Nucleus accumbens (tissue), 56 donors: ENCODE measurements around the gene CADM2.

Experiments used
- DNase-seq, 56 donors: peaks; one replicate each; lab custom pipeline; 2025; lab: John Stamatoyannopoulos, UW

The CADM2 gene

DNA sequence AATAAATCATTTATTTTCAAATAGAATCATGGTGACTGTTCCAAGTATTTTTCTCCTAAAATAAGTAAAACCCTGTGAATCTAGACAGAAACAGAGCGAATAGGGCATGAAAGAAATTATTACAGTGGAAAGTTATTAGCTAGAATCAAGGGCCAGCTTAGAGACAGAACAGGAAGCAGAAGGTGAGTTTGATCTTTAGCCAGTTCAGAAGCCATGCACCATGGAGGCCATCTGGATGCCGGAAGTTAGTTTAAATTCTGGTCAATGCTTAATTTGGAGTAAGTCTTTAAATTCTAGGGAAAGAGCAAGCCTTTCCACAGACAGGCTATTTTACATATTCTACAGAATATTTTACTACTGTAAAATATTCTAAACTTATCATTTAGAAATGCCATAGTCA is 574.8 kb downstream of the CADM2 start:
- no peak for DNase-seq

DNA sequence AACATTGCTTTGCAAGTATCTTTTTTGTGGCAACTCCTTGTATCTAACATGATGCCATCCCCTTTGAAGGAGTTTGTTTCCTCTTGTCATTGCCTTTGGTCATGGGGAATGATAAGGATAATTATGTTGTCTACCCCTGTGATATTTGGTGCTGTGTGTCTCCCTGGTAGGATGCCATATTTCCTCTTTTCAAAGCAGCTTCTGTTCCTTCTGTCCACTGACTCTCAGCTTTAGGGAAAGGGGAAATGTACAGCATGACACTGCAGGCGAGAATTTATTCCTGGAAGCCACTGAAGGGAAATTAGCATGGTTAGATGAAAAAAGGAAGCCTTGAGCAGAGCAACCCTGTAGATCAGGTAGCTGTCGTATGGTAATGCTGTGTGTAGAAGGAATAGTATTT is 576.7 kb downstream of the CADM2 start:
- peak in 1 of 56 donors; percentile 2 for DNase-seq

- DNase-seq: no peak
Measured at GRCh38 chr3:85539232-85539631, 580.4 kb downstream of the CADM2 start.

DNA sequence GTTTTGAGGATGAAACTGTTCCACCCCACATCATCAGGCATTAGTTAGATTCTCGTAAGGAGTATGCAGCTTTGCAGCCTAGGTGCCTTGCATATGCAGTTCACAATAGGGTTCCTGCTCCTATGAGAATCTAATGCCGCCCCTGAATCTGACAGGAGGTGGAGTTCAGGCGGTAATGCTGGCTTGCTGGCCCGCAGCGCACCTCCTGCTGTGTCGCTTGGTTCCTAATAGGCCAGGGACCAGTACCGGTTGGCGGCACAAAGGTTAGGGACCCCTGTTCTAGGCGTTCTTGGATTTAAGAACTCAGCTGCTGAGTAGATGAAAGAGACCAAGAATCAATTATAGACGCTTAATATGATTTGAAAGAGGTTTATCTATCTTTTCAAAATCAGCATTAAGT is 595.4 kb downstream of the CADM2 start:
- no peak for DNase-seq

- peak in 5 of 56 donors; percentile 6 to 17 (median 12) for DNase-seq
Measured at GRCh38 chr3:85560088-85560785, 601.4 kb downstream of the CADM2 start.

GRCh38 chr3:85567071-85567676 is 608.4 kb downstream of the CADM2 start:
- DNase-seq: peak in 23 of 56 donors; percentile 3 to 66 (median 23)

- no peak for DNase-seq
Measured at GRCh38 chr3:85570819-85571218, 612.0 kb downstream of the CADM2 start.

DNA sequence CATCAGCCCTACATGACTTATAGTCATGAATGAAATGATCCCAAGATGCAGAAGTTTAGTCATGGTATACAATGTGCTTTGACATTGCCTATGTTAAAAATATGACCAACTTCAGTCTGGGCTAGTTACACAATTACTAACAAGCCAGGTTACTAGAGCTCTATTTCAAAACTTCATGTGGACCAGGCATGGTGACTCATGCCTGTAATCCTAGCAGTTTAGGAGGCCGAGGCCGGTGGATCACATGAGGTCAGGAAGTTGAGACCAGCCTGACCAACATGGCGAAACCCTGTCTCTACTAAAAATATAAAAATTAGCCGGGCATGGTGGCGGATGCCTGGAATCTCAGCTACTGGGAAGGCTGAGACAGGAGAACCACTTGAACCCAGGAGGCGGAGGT is 613.0 kb downstream of the CADM2 start:
- DNase-seq: no peak

DNA sequence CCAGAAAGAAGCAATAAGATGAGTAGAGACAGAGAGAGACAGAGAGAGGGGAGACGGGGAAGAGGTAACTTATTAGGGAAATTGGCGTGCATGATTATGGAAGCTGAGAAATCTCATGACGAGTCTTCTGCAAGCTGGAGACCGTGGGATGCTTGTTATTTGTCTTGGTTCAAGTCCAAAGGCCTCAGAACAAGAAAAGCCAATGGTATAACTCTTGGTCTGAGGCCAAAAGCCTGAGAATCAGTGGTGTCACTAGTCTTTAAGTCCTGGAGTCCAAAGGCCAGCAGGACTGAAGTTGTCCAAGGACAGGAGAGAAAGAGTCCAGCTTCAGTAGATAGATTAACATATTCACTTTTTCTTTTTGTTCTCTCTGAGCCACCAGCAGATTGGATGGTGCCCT is 613.6 kb downstream of the CADM2 start:
- no peak for DNase-seq

- no peak for DNase-seq
Measured at GRCh38 chr3:85572978-85573377, 614.2 kb downstream of the CADM2 start.

DNA sequence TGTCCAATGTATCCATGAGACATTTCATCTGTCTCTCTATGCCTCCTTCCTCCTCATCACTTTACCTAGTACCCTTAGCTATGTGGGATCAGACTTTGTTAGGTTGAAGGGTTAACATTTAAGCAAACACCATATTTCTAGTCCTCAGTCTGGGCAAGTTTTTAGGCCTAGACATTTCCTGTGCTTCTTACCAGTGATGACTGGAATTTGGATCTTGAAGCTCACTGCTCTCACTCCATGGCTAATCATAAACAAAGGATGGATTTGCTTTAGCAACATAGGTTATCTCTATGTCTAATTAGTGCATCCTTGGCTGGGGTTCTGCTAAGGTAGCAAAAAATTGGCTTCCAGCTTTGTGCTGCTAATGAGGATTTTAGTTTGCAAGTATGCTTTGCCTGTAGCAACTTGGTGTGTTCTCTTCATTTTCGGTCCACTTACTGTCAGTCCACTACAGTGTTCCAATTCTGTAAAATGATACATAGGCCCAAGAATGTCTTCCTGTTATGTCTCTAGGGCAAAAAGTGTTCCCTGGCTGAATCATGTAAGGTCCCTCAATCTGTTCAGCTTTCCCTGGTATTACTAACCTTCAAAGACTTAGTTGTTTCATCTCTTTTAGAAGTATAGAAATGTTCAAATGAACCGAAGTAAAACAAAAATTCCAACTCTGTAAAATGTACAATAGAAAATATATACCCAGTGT is 615.4 kb downstream of the CADM2 start:
- no peak for DNase-seq

- peak in 50 of 56 donors; percentile 0 to 89 (median 61) for DNase-seq
Measured at GRCh38 chr3:85576091-85576690, 617.4 kb downstream of the CADM2 start.

GRCh38 chr3:85576697-85577200 is 618.0 kb downstream of the CADM2 start:
- DNase-seq: peak in 1 of 56 donors; percentile 42

DNA sequence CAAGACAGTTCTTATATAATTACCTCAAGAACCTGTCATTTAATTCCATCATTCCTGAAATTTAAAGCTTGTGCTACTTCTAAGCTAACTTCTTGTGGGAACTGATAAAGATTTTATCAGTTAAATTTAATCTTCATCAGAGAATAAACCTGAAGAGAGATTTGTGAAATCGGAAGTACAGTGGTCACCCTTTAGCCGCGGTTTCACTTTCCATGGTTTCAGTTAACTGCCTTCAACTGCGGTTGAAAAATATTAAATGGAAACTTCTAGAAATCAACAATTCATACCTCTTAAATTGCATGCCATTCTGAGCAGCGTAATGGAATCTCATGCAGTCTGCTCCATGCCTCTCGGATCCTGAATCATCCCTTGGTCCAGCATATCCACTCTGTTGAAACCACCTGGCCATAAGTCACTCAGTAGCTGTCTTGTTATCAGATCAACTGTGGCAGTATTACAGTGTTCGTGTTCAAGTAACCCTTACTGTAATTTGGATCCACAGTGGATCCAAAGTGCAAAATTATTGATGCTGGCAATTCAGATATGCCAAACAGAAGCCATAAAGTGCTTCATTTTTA is 626.1 kb downstream of the CADM2 start:
- DNase-seq: no peak

DNA sequence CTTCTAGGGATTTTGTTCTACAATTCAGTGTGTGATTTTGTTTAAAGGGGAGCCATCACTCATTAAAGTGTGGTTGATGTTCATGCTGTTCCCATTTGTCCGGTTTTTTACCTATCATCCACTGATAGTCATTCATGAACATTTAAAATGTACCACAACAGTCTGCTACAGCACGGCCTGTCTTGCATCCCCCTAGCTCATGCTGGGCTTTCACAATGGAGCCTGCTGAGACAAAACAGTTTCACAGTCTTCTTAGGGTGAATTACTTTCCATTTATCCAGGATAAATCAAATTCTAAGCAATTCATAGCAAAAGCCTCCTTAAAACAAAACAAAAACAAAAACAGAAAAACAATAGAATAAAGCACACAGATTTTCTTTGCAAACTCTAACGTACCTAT is 627.2 kb downstream of the CADM2 start:
- no peak for DNase-seq

GRCh38 chr3:85589145-85589544 is 630.4 kb downstream of the CADM2 start:
- DNase-seq: no peak

- no peak for DNase-seq
Measured at GRCh38 chr3:85591451-85591850, 632.7 kb downstream of the CADM2 start.

DNA sequence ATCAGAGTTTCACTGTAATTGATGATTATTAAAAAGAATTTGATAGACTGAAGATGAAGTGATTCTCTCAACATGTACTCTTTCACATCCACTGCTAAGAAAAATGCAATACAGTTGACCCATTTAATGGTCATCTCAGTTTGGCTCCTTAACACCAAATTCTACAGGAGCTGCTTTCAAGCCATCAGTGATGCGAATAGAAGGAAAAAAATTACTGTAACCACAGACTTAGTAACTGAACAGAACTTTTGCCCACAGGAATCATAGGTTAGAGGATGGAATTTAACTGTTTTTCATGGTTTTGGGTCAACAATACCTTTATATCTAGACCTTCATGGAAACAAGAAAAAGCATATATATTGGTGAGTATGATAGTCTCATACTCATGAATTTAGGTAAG is 633.5 kb downstream of the CADM2 start:
- DNase-seq: no peak

DNA sequence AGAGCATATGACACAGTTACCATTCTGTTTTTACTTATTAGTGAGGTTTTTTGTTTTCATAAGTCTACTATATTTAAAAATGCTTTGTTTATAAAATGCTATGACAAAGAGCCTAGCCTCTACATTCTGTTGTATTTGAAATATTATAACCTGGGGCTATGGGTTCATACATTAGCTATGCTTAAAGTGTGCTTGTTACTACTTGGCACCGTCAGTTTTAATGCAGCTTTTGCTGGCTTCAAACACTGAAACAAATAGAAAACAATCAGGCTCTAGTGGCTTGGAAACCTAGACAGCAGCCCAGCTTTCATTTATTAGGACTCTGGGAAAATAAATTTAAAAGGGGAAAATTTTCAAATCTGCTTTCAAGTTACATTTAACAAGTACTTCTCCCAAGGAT is 635.9 kb downstream of the CADM2 start:
- no peak for DNase-seq

GRCh38 chr3:85603378-85603777 is 644.6 kb downstream of the CADM2 start:
- no peak for DNase-seq

- DNase-seq: no peak
Measured at GRCh38 chr3:85604641-85605040, 645.9 kb downstream of the CADM2 start.
